ENCODE data around the gene IMPG2.

DNA sequence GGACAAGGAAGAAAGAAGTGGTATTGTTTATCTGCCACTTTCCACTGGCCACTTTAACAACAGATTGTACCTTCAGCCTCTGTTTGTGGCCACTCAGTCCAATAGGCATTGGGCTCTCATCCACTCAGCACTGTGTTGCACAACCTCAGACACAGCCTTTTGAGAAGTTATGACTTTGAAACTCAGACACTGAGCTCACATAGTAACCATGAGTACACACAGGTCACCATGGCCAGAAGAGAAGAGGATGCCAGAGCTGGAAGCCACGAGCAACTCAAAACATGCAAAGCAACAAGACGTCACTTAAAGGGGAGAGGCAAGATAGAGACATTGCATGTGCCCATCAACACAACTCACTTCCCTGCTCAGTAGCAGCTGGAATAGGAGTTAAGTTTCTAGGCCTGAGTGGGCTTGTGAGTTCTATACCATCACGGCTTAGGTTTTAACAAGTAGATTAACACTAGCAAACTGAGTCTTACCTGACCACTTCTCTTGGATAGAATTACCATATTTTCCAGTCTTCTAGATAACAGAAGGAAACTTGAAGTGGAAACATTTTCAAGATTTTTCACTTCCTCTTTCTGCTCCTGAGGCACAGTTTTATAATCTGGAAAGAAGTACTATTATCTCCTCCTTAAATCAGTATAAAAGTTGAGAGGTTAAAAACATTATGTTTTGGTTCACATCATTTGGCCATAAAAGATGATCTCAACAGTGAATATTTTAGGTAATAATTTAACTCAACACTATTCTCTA is 103.5 kb downstream of the IMPG2 start:
- TF ChIP-seq, protein P1, sequence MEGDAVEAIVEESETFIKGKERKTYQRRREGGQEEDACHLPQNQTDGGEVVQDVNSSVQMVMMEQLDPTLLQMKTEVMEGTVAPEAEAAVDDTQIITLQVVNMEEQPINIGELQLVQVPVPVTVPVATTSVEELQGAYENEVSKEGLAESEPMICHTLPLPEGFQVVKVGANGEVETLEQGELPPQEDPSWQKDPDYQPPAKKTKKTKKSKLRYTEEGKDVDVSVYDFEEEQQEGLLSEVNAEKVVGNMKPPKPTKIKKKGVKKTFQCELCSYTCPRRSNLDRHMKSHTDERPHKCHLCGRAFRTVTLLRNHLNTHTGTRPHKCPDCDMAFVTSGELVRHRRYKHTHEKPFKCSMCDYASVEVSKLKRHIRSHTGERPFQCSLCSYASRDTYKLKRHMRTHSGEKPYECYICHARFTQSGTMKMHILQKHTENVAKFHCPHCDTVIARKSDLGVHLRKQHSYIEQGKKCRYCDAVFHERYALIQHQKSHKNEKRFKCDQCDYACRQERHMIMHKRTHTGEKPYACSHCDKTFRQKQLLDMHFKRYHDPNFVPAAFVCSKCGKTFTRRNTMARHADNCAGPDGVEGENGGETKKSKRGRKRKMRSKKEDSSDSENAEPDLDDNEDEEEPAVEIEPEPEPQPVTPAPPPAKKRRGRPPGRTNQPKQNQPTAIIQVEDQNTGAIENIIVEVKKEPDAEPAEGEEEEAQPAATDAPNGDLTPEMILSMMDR (IDR thresholded peaks at IDR 0.05), result no peak
- TF ChIP-seq POLR2A (IDR thresholded peaks at IDR 0.05), result no peak

Data from upper lobe of left lung (tissue), 4 donors.